PC-3 (cell line): ENCODE results near the gene DMGDH. TPM values are rescaled to one million over a fixed set of nuclear protein-coding genes. Genes with fewer than 3 reads are reported as not detected.

Source experiments
- ATAC-seq: fragments of 200-7000 bp; cut with Tn5 transposase; 2 replicates; pipeline ENCODE4 v1.9.1; 2020; ENCODE audit warnings: mild to moderate bottlenecking, moderate library complexity
- BruUV-seq: library from RNA; stranded (reverse); fragments of 400-500 nt; replicated peaks from 2 replicates; lab custom pipeline; 2021; lab: Mats Ljungman, UMichigan
- CTCF ChIA-PET: fragments of 300-600 bp; sonication (Branson Sonifier 250); formaldehyde crosslinking; loops from one replicate; lab custom pipeline; 2022; ENCODE audit warnings: antibody characterized with exemption; lab: Charles Lee
- POLR2A ChIA-PET: fragments of 300-600 bp; sonication (Branson Sonifier 250); formaldehyde crosslinking; loops from one replicate; lab custom pipeline; 2022; ENCODE audit warnings: antibody characterized with exemption; ENCODE audit not compliant: unreplicated experiment; lab: Charles Lee
- DNase-seq: peaks from one replicate; pipeline ENCODE4 v3.0.0-alpha.2; 2015
- H2AFZ ChIP-seq: fragments of 300-600 bp; sonication (generic); 2 replicates; pipeline ENCODE4 v1.6.0; 2016; ENCODE audit warnings: antibody characterized with exemption, low read length
- H3F3A ChIP-seq: fragments of 300-600 bp; sonication (generic); one replicate; pipeline ENCODE4 v1.6.0; 2017; ENCODE audit warnings: antibody characterized with exemption, low read length, control low read depth, mild to moderate bottlenecking; ENCODE audit not compliant: unreplicated experiment
- H3K27ac ChIP-seq: fragments of 300-600 bp; sonication (generic); 2 replicates; pipeline ENCODE4 v1.5.1; 2016; ENCODE audit warnings: mild to moderate bottlenecking, low read length
- H3K27me3 ChIP-seq: fragments of 300-600 bp; sonication (generic); 2 replicates; pipeline ENCODE4 v1.6.1; 2016; ENCODE audit warnings: low read length, mixed read lengths
- H3K36me3 ChIP-seq: fragments of 300-600 bp; sonication (generic); 2 replicates; pipeline ENCODE4 v1.6.1; 2016; ENCODE audit warnings: low read depth, mixed run types, low read length, mixed read lengths
- H3K4me1 ChIP-seq: fragments of 300-600 bp; sonication (generic); 2 replicates; pipeline ENCODE4 v1.5.1; 2016; ENCODE audit warnings: low read length; ENCODE audit not compliant: insufficient read depth
- H3K4me2 ChIP-seq: fragments of 300-600 bp; sonication (generic); 2 replicates; pipeline ENCODE4 v1.6.0; 2016; ENCODE audit warnings: low read length
- H3K4me3 ChIP-seq: fragments of 300-600 bp; sonication (generic); 2 replicates; pipeline ENCODE4 v1.5.1; 2016; ENCODE audit warnings: mild to moderate bottlenecking, low read length, mixed read lengths
- H3K79me2 ChIP-seq: fragments of 300-600 bp; sonication (generic); 2 replicates; pipeline ENCODE4 v1.6.1; 2017; ENCODE audit warnings: low read length, mixed read lengths
- H3K9ac ChIP-seq: fragments of 300-600 bp; sonication (generic); 2 replicates; pipeline ENCODE4 v1.6.0; 2016; ENCODE audit warnings: mild to moderate bottlenecking, low read length
- H3K9me2 ChIP-seq: fragments of 300-600 bp; sonication (generic); replicated peaks from 2 replicates; pipeline ENCODE4 v1.6.1; 2016; ENCODE audit warnings: mixed run types, low read length, mixed read lengths
- H3K9me3 ChIP-seq: fragments of 300-600 bp; sonication (generic); 2 replicates; pipeline ENCODE4 v1.6.1; 2016; ENCODE audit warnings: low read length, mixed read lengths
- H4K20me1 ChIP-seq: fragments of 300-600 bp; sonication (generic); 2 replicates; pipeline ENCODE4 v1.6.1; 2016; ENCODE audit warnings: low read length, mixed read lengths
- CTCF ChIP-seq: fragments of 300-600 bp; sonication (generic); conservative IDR thresholded peaks from 2 replicates; pipeline ENCODE4 v1.5.1; 2017; ENCODE audit warnings: antibody characterized with exemption, low read depth, mild to moderate bottlenecking, low read length
- EZH2 ChIP-seq: fragments of 300-600 bp; sonication (generic); IDR thresholded peaks from one replicate; pipeline ENCODE4 v1.6.1; 2017; ENCODE audit warnings: antibody characterized with exemption, mild to moderate bottlenecking, low read length; ENCODE audit not compliant: unreplicated experiment
- EZH2phosphoT487 ChIP-seq: fragments of 300-600 bp; sonication (generic); IDR thresholded peaks from 2 replicates; pipeline ENCODE4 v1.6.1; 2018; ENCODE audit warnings: mild to moderate bottlenecking, antibody characterized with exemption, low read length, borderline replicate concordance
- intact Hi-C: fragments of 100-400 bp; cut with micrococcal nuclease; formaldehyde crosslinking; loops from 2 replicates; pipeline ENCODE4 v1.9.0; 2023
- total RNA-seq: library from RNA; depleted of rRNA; stranded (reverse); fragments of >200 nt; gene quantifications from 2 replicates; pipeline ENCODE4 v1.2.3, GENCODE V29; 2014

DMGDH gene
- total RNA-seq, 1 experiment from 2014 or later = not detected

- CTCF ChIA-PET = no interaction called here
- Histone ChIP-seq H3K9me3 (no peaks in the 10 kb centered on the region), H3K27me3 (no peaks in the 10 kb centered on the region), H2AFZ (no peak overlapping the region), H3K4me1 (peaks cover 31% of the 10 kb centered on the region), H3K27ac (no peak overlapping the region), H3F3A (no peaks in the 10 kb centered on the region), H3K4me3 (no peak overlapping the region), H3K9ac (no peak overlapping the region), H3K79me2 (no peaks in the 10 kb centered on the region), H3K36me3 (no peaks in the 10 kb centered on the region), H3K4me2 (no peak overlapping the region), H3K9me2 (no peaks in the 10 kb centered on the region), H4K20me1 (no peaks in the 10 kb centered on the region)
- POLR2A ChIA-PET = no interaction called here
- no peak for TF ChIP-seq EZH2phosphoT487
- no TSS peak for BruUV-seq
- intact Hi-C loops = no loop called here
- DNase-seq = no peak
- ATAC-seq = no peak
Observed at GRCh38 chr5:78979909-78980308, 89.6 kb downstream of the DMGDH start.

GRCh38 chr5:78979117-78979742, 90.2 kb downstream of the DMGDH start:
- no peak for TF ChIP-seq CTCF
- TF ChIP-seq EZH2 = no peak
- Histone ChIP-seq H2AFZ (no peak overlapping the region), H3K9ac (no peak overlapping the region), H3K9me2 (no peaks in the 10 kb centered on the region), H3K36me3 (no peaks in the 10 kb centered on the region), H3K9me3 (no peaks in the 10 kb centered on the region), H4K20me1 (no peaks in the 10 kb centered on the region), H3F3A (no peaks in the 10 kb centered on the region), H3K4me2 (no peak overlapping the region), H3K4me3 (no peak overlapping the region), H3K4me1 (peaks cover 31% of the 10 kb centered on the region), H3K27me3 (no peaks in the 10 kb centered on the region), H3K27ac (no peak overlapping the region), H3K79me2 (no peaks in the 10 kb centered on the region)
- CTCF ChIA-PET = no interaction called here
- no peak for DNase-seq
- POLR2A ChIA-PET = no interaction called here
- no peak for ATAC-seq
- intact Hi-C loops = no loop called here
- no TSS peak for BruUV-seq

- Histone ChIP-seq H3K27ac (no peak overlapping the region), H3K79me2 (no peaks in the 10 kb centered on the region), H3K4me1 (peaks cover 1% of the 10 kb centered on the region), H3K9me2 (no peaks in the 10 kb centered on the region), H3K9me3 (no peaks in the 10 kb centered on the region), H3F3A (no peaks in the 10 kb centered on the region), H3K9ac (no peak overlapping the region), H4K20me1 (no peaks in the 10 kb centered on the region), H3K36me3 (no peaks in the 10 kb centered on the region), H3K27me3 (no peaks in the 10 kb centered on the region), H3K4me2 (no peak overlapping the region), H3K4me3 (no peak overlapping the region), H2AFZ (no peak overlapping the region)
- no TSS peak for BruUV-seq
- DNase-seq (no peak), ATAC-seq (no peak)
- intact Hi-C loops = no loop called here
- TF ChIP-seq CTCF (no peak), EZH2 (no peak), EZH2phosphoT487 (no peak)
- ChIA-PET CTCF (no interaction called here), POLR2A (no interaction called here)
Observed at GRCh38 chr5:78975035-78975434, 94.4 kb downstream of the DMGDH start.
